ENCODE measurements around the gene SLC25A1.

Gene SLC25A1

DNA sequence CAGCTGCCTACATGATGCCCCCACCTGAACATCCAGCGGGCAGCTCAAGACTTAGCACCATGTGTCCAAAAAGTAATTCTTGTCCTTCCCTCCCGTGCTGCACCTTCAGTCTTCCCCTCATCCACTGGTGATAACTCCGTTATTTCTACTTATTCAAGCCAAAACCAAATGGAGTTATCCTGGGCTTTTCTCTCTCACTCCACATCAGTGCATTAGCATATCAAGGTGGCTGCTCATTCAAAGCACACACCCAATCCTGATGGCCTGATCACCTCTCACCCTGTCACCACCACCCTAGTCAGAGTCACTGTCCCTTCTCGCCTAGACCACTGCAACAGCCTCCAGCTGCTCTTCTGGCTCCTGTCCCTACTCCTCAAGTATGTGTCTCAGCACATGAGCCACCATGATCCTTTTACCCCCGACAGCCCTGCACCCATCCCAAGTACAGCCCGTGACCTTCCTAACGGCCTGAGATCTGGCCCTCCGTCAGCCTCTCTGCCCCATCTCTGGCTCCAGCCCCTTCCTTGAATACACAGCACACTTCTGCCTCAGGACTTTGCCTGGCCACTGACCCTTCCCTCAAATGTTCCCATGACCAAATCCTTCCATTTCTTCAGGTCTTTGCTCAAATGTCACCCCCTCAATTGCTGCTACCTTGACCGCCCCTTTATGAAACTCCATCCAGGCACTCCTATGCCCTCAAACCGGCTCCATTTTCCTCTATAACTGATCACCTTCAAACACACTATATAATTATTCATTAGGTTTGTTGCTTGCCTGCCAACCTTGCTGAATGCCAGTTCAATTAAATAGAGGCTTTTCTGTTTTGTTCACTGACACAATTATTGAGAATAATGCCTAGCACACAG, 19.7 kb upstream of the SLC25A1 start:
- FAIRE-seq (no peak), DNase-seq (ENCODE audit: insufficient read length, low spot score) (no peak)
- TF ChIP-seq POLR2A (IDR thresholded peaks at IDR 0.05; ENCODE audit: low read depth, low read length), result no peak

DNA sequence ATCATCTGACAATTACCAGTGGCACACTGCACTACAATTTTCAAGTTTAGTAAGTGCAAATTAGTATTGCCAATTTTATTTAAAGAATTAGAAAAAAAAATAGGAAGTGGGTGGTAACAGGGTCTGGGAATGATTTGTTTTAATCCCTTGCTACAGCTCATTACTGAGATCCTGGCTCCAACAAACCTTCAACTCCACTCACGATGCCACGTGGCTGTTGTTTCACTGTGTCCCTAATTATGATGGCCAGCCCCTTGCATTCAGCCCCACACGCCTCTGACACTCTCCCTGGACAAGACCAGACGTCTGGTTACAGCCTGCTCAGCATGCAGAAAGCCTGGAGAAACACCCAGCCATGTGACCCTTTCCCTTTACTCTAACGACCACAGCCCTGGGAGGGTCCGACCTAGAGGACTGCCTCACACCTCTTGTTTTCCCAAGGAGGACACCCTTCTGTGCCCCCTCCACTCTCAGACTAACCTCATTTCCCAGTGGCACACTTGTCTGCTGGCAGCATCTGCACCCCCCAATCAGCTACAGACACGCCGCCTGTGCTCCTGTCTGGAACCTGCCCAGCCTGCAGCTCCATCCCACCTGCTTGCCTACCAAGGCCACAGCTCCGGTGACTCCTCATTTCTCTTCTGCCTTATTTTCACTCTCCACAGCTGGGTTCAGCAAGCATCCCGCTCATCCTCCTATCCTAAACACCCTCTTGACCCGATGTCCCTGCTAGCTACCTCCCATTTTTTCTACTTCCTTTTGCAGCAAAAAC, 18.5 kb upstream of the SLC25A1 start:
- FAIRE-seq (no peak), DNase-seq (ENCODE audit: insufficient read length, low spot score) (no peak)
- TF ChIP-seq POLR2A (IDR thresholded peaks at IDR 0.05; ENCODE audit: low read depth, low read length), result no peak

DNA sequence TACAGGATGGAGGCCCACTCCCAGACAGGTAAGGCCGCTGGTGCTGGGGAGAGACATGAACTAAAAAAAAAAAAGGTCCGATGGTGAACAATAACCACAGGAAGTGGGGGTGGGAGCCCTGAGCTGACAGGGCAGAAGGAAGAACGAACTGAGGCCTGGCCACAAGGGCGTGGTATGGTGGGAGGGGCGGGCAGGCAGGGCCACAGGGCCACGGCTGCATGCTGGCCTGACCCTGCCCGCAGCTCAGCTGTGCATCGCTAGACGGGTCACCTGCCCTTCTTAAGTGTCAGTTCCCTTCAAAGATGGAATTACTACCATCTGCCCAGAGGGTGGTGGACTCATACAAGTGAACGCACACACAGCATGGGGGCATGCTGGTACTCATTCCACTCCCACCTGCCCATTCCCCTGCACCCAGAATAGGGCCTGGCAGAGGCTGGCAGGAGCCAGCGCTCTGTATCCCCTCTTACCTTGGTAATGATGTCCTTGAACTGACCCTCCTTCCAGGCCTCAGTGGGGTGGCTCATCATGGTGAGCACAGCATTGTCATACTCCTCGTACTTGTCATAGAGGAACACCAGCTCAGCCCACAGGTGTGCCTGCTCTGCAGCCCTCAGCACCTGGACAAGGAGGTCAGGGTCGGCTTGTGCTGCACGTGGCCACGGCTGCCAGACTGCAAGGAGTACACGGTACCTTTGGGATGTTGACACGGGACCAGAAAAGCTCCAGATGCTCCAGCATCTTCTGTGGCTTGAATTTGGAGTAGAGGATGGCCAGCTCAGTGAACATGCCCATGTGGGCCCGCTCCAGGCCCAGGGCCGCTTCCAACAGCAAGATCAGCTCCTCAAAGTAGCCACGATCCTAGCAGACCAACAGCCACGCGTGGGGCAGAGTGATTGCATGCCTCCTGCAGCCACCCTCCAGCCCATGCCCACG, 17.5 kb upstream of the SLC25A1 start:
- TF ChIP-seq POLR2A (IDR thresholded peaks at IDR 0.05; ENCODE audit: low read depth, low read length), result no peak
- FAIRE-seq, result no peak
- no peak for DNase-seq (ENCODE audit: insufficient read length, low spot score)

DNA sequence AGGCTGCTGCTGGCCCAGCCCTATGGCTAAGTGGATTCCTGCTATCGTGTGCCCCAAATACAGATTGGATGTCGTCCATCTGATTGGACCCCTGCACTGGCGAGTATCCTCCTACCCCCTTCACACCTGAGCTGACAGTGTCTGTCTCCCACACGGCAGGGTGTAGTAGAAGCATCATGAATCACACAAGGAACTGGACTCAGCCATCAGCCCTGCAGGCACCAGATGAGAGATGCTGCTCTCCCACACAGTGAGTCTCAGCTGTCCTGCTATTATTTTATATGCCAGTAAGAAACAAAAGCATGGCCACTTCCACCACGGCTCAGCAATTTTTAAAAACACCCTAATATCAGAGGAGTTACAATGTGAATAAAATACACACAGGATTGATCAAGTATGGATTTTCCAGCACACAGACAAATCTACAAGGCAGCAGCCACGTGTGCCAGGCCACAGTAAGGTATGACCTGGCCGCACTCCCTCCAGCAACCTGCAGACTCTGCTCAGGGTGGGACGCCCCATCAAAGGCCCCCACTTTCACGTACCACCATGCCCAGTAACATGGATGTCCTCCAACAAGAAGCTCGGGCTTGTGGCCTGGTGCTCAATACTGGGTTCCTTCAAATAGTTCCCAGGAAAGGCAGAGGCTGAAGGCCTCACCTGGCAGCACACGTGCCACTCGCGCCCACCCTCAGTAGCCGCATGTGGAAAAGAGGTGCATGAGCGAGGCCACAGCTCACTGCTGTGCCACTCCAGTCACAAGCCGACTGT, 16.4 kb upstream of the SLC25A1 start:
- no peak for FAIRE-seq
- DNase-seq (ENCODE audit: insufficient read length, low spot score), result no peak
- no peak for TF ChIP-seq POLR2A (IDR thresholded peaks at IDR 0.05; ENCODE audit: low read depth, low read length)

DNA sequence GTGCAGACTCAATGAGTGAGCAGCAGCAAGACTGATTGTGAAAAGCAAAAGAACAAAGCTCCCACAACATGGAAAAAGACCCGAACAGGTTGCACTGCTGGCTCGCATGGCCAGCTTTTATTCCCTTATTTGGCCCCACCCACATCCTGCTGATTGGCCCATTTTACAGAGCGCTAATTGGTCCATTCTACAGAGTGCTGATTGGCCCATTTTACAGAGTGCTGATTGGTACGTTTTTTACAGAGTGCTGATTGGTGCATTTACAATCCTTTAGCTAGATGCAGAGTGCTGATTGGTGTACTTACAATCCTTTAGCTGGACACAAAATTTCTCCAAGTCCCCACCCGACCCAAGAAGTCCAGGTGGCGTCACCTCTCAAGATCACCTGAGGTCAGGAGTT, 15.3 kb upstream of the SLC25A1 start:
- TF ChIP-seq POLR2A (IDR thresholded peaks at IDR 0.05; ENCODE audit: low read depth, low read length), result no peak
- FAIRE-seq (no peak), DNase-seq (ENCODE audit: insufficient read length, low spot score) (no peak)

DNA sequence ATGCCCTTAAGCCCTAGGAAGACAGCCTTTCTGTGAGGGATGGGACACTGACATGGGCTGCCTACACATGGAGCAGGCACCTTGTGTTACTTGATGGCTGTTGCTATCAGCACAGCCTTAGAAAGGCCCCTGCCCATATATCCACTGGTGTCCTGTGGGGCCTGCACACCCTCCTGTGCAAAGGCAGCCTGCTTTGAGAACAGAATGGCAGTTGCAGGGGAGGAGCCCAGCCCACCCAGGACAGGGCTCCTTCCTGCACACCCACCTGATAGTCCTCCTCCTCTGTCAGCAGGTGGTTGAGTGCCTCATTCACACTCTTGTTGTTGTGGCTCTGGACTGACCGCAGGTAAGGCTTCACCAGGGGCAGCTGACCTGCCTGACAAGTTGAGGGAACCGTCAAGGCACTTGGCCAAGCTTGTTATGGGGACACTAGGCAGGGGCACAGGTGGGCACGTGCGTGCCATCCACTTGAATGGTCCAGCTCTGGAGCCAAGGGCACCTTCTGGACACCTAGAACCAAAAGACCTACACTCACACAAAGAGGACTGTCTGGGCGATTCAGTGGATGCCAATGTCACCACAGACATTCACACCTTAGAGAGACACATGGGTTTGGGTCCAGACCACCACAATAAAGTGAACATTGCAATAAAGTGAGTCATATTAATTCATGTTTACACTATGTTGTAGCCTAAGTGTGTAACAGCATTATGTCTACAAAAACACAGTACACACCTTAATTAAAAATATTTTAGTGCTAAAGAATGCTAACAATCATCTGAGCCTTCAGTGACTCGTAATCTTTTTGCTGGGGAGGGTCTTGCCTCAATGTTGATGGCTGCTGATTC, 9.4 kb upstream of the SLC25A1 start:
- TF ChIP-seq POLR2A (IDR thresholded peaks at IDR 0.05; ENCODE audit: low read depth, low read length), result no peak
- DNase-seq (ENCODE audit: insufficient read length, low spot score) (no peak), FAIRE-seq (no peak)

DNA sequence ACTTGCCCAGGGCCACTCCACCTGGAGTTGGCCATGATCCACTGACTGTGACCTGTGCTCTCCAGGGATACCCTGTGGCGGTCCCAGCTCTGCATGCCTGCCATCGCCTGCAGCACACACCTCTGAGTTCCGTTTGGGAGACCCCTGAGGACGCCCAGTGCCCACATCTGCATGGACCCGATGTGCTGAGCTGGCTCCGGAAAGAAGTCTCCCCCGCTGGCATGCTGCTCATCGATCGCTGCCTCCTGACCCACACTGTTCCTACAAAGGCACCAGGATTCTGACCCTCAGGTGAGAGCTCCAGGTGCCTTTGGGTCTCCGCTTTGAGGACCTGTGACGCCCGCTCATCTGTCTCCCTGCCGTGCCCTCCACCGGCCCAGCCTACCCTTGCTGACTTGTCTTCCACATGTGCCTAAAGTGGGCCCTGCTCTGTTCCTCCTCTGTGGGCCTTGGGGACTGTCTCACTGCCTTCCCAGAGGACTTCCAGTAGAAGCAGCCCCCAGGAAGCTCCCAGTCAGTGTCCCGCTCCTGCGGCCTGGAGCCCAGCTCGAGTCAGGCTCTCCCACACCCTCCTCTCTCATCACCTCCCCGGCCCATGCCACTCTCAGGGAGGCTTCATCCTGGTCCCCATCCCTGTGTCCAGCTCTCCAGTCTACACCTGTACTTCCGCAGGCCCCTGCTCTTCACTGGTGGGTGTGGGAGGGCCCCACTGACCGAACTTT, 5.9 kb upstream of the SLC25A1 start:
- TF ChIP-seq POLR2A (IDR thresholded peaks at IDR 0.05; ENCODE audit: low read depth, low read length), result no peak
- FAIRE-seq (no peak), DNase-seq (ENCODE audit: insufficient read length, low spot score) (no peak)

DNA sequence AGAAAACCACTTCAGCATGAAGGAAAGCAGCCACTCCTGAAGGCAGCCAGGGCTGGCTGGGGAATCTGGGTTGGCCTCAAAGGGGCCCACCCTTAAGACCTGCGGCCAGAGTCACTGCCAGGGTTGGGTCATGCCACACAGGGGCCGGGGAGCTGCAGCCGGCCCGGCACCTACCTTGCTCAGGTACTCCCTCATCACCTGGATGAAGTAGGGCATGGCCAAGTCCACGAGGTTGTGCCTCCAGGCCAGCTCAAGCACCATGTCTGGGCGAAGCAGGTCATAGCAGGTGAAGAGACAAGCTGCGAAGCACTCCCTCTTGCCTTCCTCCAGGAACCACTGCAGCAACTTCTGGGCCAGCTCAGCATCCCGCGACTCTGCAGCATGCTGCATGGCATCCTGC, 4.7 kb upstream of the SLC25A1 start:
- no peak for DNase-seq (ENCODE audit: insufficient read length, low spot score)
- TF ChIP-seq POLR2A (IDR thresholded peaks at IDR 0.05; ENCODE audit: low read depth, low read length), result no peak
- no peak for FAIRE-seq

DNA sequence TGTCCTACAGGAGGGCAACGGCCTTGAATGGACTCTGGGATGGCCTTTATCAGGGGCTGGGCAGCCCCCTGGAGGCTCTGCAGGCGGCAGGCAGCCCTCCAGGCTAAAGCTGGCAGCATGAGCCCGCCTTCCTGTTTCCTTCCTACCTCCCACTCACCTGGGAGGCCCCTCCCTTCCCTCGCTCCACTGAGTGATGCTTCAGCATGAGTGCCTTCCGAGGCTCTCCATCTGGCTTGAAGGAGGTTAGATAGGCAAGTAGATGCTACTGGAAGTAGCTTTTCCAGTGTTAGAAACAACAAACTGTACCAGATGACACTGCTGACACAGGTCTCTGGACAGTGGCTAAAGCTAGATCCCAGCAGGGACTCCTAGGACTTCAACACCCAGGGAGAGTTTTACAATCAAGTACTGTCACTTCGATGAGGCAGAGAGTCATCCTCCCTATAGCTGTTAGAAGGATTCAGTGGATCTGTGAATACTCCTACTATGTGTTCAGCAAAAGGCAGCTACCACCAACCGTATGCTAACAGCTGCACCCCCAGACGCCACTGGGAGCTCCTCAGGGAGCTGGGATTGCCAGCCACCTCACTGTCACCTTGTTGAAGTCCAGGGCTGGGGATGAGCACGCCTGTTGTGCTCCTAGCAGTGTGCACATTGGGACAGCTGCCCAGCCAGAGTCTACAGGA, 4.1 kb upstream of the SLC25A1 start:
- TF ChIP-seq POLR2A (IDR thresholded peaks at IDR 0.05; ENCODE audit: low read depth, low read length), result no peak
- FAIRE-seq (no peak), DNase-seq (ENCODE audit: insufficient read length, low spot score) (no peak)

DNA sequence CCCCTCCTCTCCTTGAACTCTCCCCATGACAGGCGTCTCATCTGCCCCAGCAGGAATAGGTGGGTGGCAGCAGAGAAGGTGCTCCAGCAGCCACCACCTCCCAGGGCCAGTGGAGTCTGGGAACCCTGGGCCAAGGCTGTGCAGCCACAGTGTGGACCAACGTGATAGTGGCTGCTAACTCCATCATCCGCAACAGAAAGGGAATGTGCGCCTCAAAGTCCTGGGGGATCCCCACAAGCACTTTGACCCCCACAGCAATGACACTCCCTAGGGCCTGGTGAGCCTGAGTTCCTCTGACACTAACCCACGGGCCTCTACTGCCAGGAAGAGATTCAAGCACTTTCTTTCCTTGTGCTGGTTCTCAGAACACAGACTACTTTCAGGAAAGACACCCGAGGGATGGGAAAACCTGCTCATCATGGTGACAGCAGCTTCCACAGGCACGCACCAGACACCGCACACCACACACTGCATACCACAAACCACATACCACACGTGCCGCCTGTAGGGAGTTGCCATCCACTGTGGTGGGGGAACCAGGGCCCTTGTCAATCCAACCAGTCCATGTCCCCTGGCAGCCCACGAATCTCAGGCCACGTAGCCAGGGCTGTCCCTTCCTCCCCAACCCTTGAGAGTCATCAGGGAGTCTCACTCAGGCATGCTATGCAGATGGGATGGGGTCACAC, 3.4 kb upstream of the SLC25A1 start:
- TF ChIP-seq POLR2A (IDR thresholded peaks at IDR 0.05; ENCODE audit: low read depth, low read length), result no peak
- no peak for FAIRE-seq

More for the DNA sequence above, 3.4 kb upstream of the SLC25A1 start:
- no peak for DNase-seq (ENCODE audit: insufficient read length, low spot score)
